K562 (cell line): ENCODE results near the gene TRNAU1AP. TPM values are rescaled to one million over a fixed set of nuclear protein-coding genes. Genes with fewer than 3 reads are reported as not detected.

Experiments
- ATF1 ChIP-seq, 2 experiments: fragments of 450-650 bp in 1 of 2; IDR thresholded peaks; 2 replicates each; pipeline ENCODE4 v1.6.1; 2016; ENCODE audit warnings: missing compliant biosample characterization in 1 of 2, missing genetic modification characterization in 1 of 2
- CBX1 ChIP-seq: sonication (generic); IDR thresholded peaks from 2 replicates; pipeline ENCODE4 v1.6.1; 2016; ENCODE audit warnings: antibody characterized with exemption, low read depth, mild to moderate bottlenecking
- FOXA3 ChIP-seq, 2 experiments: fragments of 450-650 bp in 1 of 2; sonication (generic) in 1 of 2; formaldehyde crosslinking; IDR thresholded peaks in 1 of 2; conservative IDR thresholded peaks in 1 of 2; 2 replicates each; pipeline versions ENCODE4 v1.4.0 to v1.8.0; 2020 to 2022; ENCODE audit warnings: mild to moderate bottlenecking in 2 of 2, missing genetic modification reagents in 1 of 2
- HMGN3 ChIP-seq: IDR thresholded peaks from 2 replicates; pipeline ENCODE4 v1.6.1; 2011; ENCODE audit warnings: borderline replicate concordance, low read depth, mild to moderate bottlenecking, mixed read lengths, low read length; ENCODE audit not compliant: insufficient read length; ENCODE audit errors: extremely low read depth
- HNRNPLL ChIP-seq: fragments of 200-400 bp; formaldehyde crosslinking; IDR thresholded peaks from 2 replicates; pipeline ENCODE4 v1.6.1; 2017; ENCODE audit warnings: low read length, low read depth, mild to moderate bottlenecking; ENCODE audit not compliant: poor library complexity, severe bottlenecking
- JUN ChIP-seq, 2 experiments: sonication (generic) in 1 of 2; formaldehyde crosslinking in 1 of 2; IDR thresholded peaks; 2 replicates each; pipeline versions ENCODE4 v1.6.1 to v1.8.0; 2012 to 2022; ENCODE audit warnings: borderline replicate concordance in 2 of 2, mild to moderate bottlenecking in 2 of 2, improper control_type of control experiment in 1 of 2, low read depth in 1 of 2, low read length in 1 of 2, missing genetic modification reagents in 1 of 2
- MEIS2 ChIP-seq: fragments of 450-650 bp; IDR thresholded peaks from 2 replicates; pipeline ENCODE4 v1.6.1; 2014; ENCODE audit warnings: mild to moderate bottlenecking; ENCODE audit not compliant: partially characterized antibody
- NBN ChIP-seq: fragments of 450-650 bp; IDR thresholded peaks from 2 replicates; pipeline ENCODE4 v1.6.1; 2016; ENCODE audit warnings: low read depth, mild to moderate bottlenecking
- NFXL1 ChIP-seq: fragments of 450-650 bp; formaldehyde crosslinking; IDR thresholded peaks from 2 replicates; pipeline ENCODE4 v1.4.0; 2021; ENCODE audit warnings: mild to moderate bottlenecking
- POLR2A ChIP-seq: fragments of 450-650 bp; conservative IDR thresholded peaks from 2 replicates; pipeline ENCODE4 v1.6.1; 2016
- RB1 ChIP-seq: fragments of 450-650 bp; IDR thresholded peaks from 2 replicates; pipeline ENCODE4 v1.6.1; 2017; ENCODE audit warnings: low read depth, mild to moderate bottlenecking
- RCOR1 ChIP-seq, 2 experiments: IDR thresholded peaks; 2 replicates each; pipeline ENCODE4 v1.6.1; 2012; ENCODE audit warnings: low read depth in 2 of 2, low read length in 2 of 2, borderline replicate concordance in 1 of 2, improper control_type of control experiment in 1 of 2
- SAFB2 ChIP-seq: fragments of 200-400 bp; formaldehyde crosslinking; IDR thresholded peaks from 2 replicates; pipeline ENCODE4 v1.6.1; 2018; ENCODE audit warnings: borderline replicate concordance, low read length, low read depth, moderate library complexity; ENCODE audit not compliant: severe bottlenecking
- STAG1 ChIP-seq: sonication (generic); formaldehyde crosslinking; IDR thresholded peaks from 2 replicates; pipeline ENCODE4 v1.5.0; 2020; ENCODE audit warnings: missing genetic modification reagents, borderline replicate concordance
- TEAD4 ChIP-seq, 2 experiments: sonication (generic) in 1 of 2; formaldehyde crosslinking in 1 of 2; IDR thresholded peaks; 2 replicates each; pipeline versions ENCODE4 v1.6.1 to v1.8.0; 2012 to 2022; ENCODE audit warnings: borderline replicate concordance in 1 of 2, inconsistent platforms in 1 of 2, low read length in 1 of 2, mild to moderate bottlenecking in 1 of 2, missing genetic modification reagents in 1 of 2
- YY1 ChIP-seq, 3 experiments: IDR thresholded peaks; 2 replicates each; pipeline ENCODE4 v1.6.1; 2011; ENCODE audit warnings: low read length in 2 of 3, mild to moderate bottlenecking in 2 of 3, moderate library complexity in 2 of 3, borderline replicate concordance in 1 of 3, control low read depth in 1 of 3, low read depth in 1 of 3; ENCODE audit not compliant: insufficient read depth in 3 of 3, insufficient replicate concordance in 2 of 3, control insufficient read depth in 1 of 3, insufficient read length in 1 of 3; ENCODE audit errors: extremely low read depth in 1 of 3
- ZFX ChIP-seq: sonication (generic); formaldehyde crosslinking; IDR thresholded peaks from 2 replicates; pipeline ENCODE4 v1.8.0; 2022; ENCODE audit warnings: mild to moderate bottlenecking, missing genetic modification reagents, moderate library complexity
- ZNF174 ChIP-seq: fragments of 250-450 bp; sonication (Bioruptor Pico); IDR thresholded peaks from 2 replicates; pipeline ENCODE4 v1.4.0; 2020; ENCODE audit warnings: mild to moderate bottlenecking
- ZNF217 ChIP-seq: sonication (generic); formaldehyde crosslinking; IDR thresholded peaks from 2 replicates; pipeline ENCODE4 v1.8.0; 2022; ENCODE audit warnings: mild to moderate bottlenecking, missing genetic modification reagents
- ZNF311 ChIP-seq: fragments of 250-450 bp; sonication (Bioruptor Pico); IDR thresholded peaks from 2 replicates; pipeline ENCODE4 v1.4.0; 2020; ENCODE audit warnings: mild to moderate bottlenecking, moderate library complexity
- ZNF561 ChIP-seq: fragments of 450-650 bp; formaldehyde crosslinking; conservative IDR thresholded peaks from 2 replicates; pipeline ENCODE4 v1.4.0; 2020; ENCODE audit warnings: mild to moderate bottlenecking, moderate library complexity
- polyA plus RNA-seq, 8 experiments: library from polyadenylated mRNA; depleted of rRNA in 4 of 8; stranded (reverse) in 5 of 8; unstranded in 3 of 8; fragments of >200 nt; fragmentation: Nextera tagmentation in 2 of 8; fragmentation: Illumina TruSeq in 1 of 8; extraction: Ambion mirVana in 2 of 8; extraction: Trizol in 1 of 8; gene quantifications; 2 replicates each; pipeline versions ENCODE4 v1.2.1 to v1.2.3, GENCODE V29; 2011 to 2014; ENCODE audit warnings: inconsistent platforms in 1 of 8, missing spikeins in 1 of 8
- total RNA-seq, 7 experiments: library from RNA; depleted of rRNA in 6 of 7; stranded (reverse); fragments of >200 nt in 6 of 7; fragmentation: Illumina TruSeq in 2 of 7; extraction: Trizol in 2 of 7; gene quantifications; 2 replicates each; pipeline versions ENCODE4 v1.2.1 to v1.2.3, GENCODE V29; 2011 to 2021; ENCODE audit warnings: low replicate concordance in 1 of 7
- TF ChIP-seq, protein P1 (sequence below): fragments of 250-450 bp; sonication (Bioruptor Pico); IDR thresholded peaks from 2 replicates; pipeline ENCODE4 v1.9.0; 2021; ENCODE audit warnings: mild to moderate bottlenecking, inconsistent platforms
- TF ChIP-seq, protein P2 (sequence below): fragments of 250-450 bp; sonication (Bioruptor Pico); IDR thresholded peaks from 2 replicates; pipeline ENCODE4 v1.8.0; 2022; ENCODE audit warnings: inconsistent platforms, mild to moderate bottlenecking, moderate library complexity, borderline replicate concordance

Gene TRNAU1AP
- total and polyA plus RNA-seq, 9 of the 15 experiments (the other 6 are each of a cell fraction or from before 2014, with no cell fraction given): 34.9 to 110 (median 46.3) TPM

DNA sequence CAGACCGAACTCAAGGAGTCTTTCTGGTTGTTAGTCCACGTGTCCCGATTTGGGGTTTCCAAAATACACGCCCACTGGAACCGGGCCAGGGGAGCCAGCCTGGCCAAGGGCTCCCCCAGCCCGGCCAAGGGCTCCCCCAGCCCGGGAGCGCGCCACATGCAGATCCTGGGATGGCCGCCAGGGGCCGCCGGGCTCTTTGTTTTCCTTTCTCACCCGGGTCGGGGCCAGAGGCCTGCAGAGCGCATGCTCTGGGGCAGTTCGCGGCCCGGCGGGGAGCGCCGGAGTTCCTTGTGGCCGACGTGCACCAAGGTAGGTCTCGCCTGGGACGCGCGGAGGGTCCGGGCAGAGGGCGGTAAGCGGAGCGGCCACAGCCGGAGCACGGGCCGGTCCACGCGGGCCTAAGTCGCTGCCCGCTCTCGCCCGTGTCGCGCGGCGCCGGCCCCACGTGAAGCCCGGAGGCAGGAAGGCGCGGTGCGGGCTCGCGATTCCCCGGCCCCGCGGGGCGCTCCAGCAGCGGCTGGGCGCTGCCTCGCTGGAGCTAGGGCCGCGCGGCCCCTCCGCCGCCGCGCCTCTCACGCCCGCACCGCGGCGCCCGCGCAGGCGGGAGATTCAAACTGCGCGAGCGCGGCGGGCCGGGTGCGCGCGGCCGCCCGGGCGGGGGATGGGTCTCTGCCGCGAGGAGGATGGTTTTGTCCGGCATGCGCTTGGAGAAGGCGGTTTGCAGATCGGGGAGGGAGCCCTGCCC, 34.7 kb upstream of the TRNAU1AP start (continued):
- TF ChIP-seq, protein P1, sequence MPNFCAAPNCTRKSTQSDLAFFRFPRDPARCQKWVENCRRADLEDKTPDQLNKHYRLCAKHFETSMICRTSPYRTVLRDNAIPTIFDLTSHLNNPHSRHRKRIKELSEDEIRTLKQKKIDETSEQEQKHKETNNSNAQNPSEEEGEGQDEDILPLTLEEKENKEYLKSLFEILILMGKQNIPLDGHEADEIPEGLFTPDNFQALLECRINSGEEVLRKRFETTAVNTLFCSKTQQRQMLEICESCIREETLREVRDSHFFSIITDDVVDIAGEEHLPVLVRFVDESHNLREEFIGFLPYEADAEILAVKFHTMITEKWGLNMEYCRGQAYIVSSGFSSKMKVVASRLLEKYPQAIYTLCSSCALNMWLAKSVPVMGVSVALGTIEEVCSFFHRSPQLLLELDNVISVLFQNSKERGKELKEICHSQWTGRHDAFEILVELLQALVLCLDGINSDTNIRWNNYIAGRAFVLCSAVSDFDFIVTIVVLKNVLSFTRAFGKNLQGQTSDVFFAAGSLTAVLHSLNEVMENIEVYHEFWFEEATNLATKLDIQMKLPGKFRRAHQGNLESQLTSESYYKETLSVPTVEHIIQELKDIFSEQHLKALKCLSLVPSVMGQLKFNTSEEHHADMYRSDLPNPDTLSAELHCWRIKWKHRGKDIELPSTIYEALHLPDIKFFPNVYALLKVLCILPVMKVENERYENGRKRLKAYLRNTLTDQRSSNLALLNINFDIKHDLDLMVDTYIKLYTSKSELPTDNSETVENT (CRISPR knock-in tag): peak; percentile 94
- TF ChIP-seq NFXL1 (CRISPR knock-in tag): no peak
- 0 out of 4 replicates have a peak, but pooled peaks have one; percentile 9 to 53 for TF ChIP-seq FOXA3 (CRISPR knock-in tag; conservative IDR thresholded peaks at IDR 0.05 in 1 of 2, IDR thresholded peaks at IDR 0.05 in 1 of 2)
- TF ChIP-seq ZNF561 (CRISPR knock-in tag): no peak
- no peak for TF ChIP-seq ZNF217 (CRISPR knock-in tag)
- TF ChIP-seq MEIS2: peak; percentile 68
- no peak for TF ChIP-seq NBN
- TF ChIP-seq ZFX (CRISPR knock-in tag): peak; percentile 92
- TF ChIP-seq CBX1: peak; percentile 87
- no peak; the same call in 1 of the 2 replicates for TF ChIP-seq STAG1 (CRISPR knock-in tag)
- no peak for TF ChIP-seq ZNF174 (CRISPR knock-in tag)
- TF ChIP-seq ATF1 (CRISPR knock-in tag; IDR thresholded peaks at IDR 0.05): no peak
- no peak for TF ChIP-seq ATF1 (tag; IDR thresholded peaks at IDR 0.05)
- peak in 2 of 3 experiments; percentile 57 to 64 for TF ChIP-seq YY1 (IDR thresholded peaks at IDR 0.05; ENCODE audit: borderline replicate concordance in 1 of 3, control insufficient read depth in 1 of 3, extremely low read depth in 1 of 3, insufficient read depth in 3 of 3, insufficient read length in 1 of 3, insufficient replicate concordance in 2 of 3, low read depth in 1 of 3, low read length in 2 of 3)
- TF ChIP-seq POLR2A: peak; percentile 87
- TF ChIP-seq ZNF311 (CRISPR knock-in tag): no peak
- no peak for TF ChIP-seq TEAD4 (IDR thresholded peaks at IDR 0.05; ENCODE audit: low read length)
- TF ChIP-seq TEAD4 (CRISPR knock-in tag; IDR thresholded peaks at IDR 0.05; ENCODE audit: borderline replicate concordance): no peak
- peak; percentile 39; the same call in 1 of the 2 replicates for TF ChIP-seq JUN (IDR thresholded peaks at IDR 0.05; ENCODE audit: borderline replicate concordance, low read depth, low read length)
- TF ChIP-seq JUN (CRISPR knock-in tag; IDR thresholded peaks at IDR 0.05; ENCODE audit: borderline replicate concordance): no peak
- peak; percentile 58 for TF ChIP-seq HNRNPLL
- TF ChIP-seq SAFB2: no peak
- TF ChIP-seq HMGN3: peak; percentile 81
- TF ChIP-seq, protein P2, sequence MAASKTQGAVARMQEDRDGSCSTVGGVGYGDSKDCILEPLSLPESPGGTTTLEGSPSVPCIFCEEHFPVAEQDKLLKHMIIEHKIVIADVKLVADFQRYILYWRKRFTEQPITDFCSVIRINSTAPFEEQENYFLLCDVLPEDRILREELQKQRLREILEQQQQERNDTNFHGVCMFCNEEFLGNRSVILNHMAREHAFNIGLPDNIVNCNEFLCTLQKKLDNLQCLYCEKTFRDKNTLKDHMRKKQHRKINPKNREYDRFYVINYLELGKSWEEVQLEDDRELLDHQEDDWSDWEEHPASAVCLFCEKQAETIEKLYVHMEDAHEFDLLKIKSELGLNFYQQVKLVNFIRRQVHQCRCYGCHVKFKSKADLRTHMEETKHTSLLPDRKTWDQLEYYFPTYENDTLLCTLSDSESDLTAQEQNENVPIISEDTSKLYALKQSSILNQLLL (CRISPR knock-in tag): no peak
- TF ChIP-seq RCOR1 (IDR thresholded peaks at IDR 0.05; ENCODE audit: borderline replicate concordance in 1 of 2, low read depth in 2 of 2, low read length in 2 of 2): peak in 1 of 2 experiments; percentile 68; a peak in 1 of 4 replicates
- peak; percentile 91 for TF ChIP-seq RB1
